ENCODE measurements around the gene TARDBP. TPM values are rescaled to one million over a fixed set of nuclear protein-coding genes. Genes with fewer than 3 reads are reported as not detected.
"Not testable (repeated sequence)": the region's sequence is repeated elsewhere in the genome, so short reads cannot be mapped to it uniquely, and the experiment has no call there.

The TARDBP gene
- total and polyA plus RNA-seq, 4 donors = 88.7 to 205 (median 122) TPM

DNA sequence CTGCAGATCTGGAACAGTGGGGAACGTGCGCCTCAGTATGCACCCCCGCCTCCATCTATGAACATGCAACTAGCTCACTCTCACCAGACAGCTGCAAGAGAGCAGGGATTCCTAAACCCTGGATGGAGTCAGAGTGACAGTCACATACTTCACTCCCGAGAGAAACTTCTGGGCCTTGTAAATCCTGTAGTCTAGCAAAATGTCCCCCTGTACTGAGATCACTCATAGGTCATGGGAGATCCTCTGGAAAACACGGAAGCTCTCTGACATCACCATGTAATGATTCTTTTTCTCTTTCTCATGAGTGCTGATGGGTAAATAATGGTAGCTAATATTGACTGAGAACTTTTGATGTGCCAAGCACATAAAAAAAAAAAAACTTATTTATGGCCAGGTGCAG lies 23.4 kb upstream of the TARDBP start:
- no peaks in the 10 kb centered on the region for H3K4me1 ChIP-seq (ENCODE audit: control insufficient read depth in 5 of 5, insufficient read depth in 5 of 5, low read length in 5 of 5)
- 88 to 92% methylated on average over 5 of the region's 5 CpGs for WGBS, 2 donors

DNA sequence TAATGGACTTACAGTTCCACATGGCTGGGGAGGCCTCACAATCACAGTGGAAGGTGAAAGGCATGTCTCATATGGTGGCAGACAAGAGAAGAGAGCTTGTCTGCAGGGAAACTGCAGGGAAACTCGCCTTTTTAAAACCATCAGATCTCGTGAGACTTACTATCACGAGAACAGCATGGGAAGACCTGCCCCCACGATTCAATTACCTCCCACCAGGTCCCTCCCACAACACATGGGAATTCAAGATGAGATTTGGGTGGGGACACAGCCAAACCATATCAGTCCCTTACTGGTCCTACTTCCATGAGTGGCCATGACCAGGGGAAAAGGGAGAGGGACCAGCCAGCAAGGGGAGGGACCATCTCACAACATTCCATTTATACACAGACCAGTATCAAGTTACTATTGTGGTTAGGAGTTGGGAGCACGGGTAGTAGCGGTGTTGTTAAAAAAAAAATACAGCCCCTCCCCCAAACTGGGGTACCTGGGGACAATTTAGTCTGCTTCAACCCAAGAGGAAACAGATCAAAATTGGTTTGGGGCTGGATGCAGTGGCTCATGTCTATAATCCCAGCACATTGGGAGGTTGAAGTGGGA lies 22.4 kb upstream of the TARDBP start:
- H3K4me3 ChIP-seq; DNase-seq; H3K9ac ChIP-seq (ENCODE audit: insufficient read depth in 1 of 2, low read length in 2 of 2); H3K9me3 ChIP-seq (ENCODE audit: control insufficient read depth in 4 of 4, insufficient read depth in 3 of 4, low read length in 3 of 4); ATAC-seq (ENCODE audit: insufficient read depth, low FRiP score); H3K36me3 ChIP-seq (ENCODE audit: control insufficient read depth in 4 of 4, insufficient read depth in 4 of 4, low read length in 4 of 4); H3K27me3 ChIP-seq (ENCODE audit: control insufficient read depth in 3 of 3, insufficient read depth in 3 of 3, low read length in 2 of 3); H3K27ac ChIP-seq (ENCODE audit: low read depth in 1 of 2, low read length in 1 of 2); H3K4me1 ChIP-seq (ENCODE audit: control insufficient read depth in 5 of 5, insufficient read depth in 5 of 5, low read length in 5 of 5): not testable (repeated sequence)
- WGBS, 2 donors = 78 to 84% methylated on average over 6 of the region's 6 CpGs

More for the DNA sequence above, 23.4 kb upstream of the TARDBP start:
- TF ChIP-seq, protein P1, sequence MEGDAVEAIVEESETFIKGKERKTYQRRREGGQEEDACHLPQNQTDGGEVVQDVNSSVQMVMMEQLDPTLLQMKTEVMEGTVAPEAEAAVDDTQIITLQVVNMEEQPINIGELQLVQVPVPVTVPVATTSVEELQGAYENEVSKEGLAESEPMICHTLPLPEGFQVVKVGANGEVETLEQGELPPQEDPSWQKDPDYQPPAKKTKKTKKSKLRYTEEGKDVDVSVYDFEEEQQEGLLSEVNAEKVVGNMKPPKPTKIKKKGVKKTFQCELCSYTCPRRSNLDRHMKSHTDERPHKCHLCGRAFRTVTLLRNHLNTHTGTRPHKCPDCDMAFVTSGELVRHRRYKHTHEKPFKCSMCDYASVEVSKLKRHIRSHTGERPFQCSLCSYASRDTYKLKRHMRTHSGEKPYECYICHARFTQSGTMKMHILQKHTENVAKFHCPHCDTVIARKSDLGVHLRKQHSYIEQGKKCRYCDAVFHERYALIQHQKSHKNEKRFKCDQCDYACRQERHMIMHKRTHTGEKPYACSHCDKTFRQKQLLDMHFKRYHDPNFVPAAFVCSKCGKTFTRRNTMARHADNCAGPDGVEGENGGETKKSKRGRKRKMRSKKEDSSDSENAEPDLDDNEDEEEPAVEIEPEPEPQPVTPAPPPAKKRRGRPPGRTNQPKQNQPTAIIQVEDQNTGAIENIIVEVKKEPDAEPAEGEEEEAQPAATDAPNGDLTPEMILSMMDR (IDR thresholded peaks at IDR 0.05; ENCODE audit: control extremely low read depth, extremely low read depth) = no peak
- H3K27me3 ChIP-seq (ENCODE audit: control insufficient read depth in 3 of 3, insufficient read depth in 3 of 3, low read length in 2 of 3) = no peaks in the 10 kb centered on the region
- H3K9me3 ChIP-seq (ENCODE audit: control insufficient read depth in 4 of 4, insufficient read depth in 3 of 4, low read length in 3 of 4) = no peaks in the 10 kb centered on the region
- H3K27ac ChIP-seq (ENCODE audit: low read depth in 1 of 2, low read length in 1 of 2) = no peak overlapping the region
- DNase-seq (no peak), ATAC-seq (ENCODE audit: insufficient read depth, low FRiP score) (no peak)
- no peak overlapping the region for H3K4me3 ChIP-seq
- H3K36me3 ChIP-seq (ENCODE audit: control insufficient read depth in 4 of 4, insufficient read depth in 4 of 4, low read length in 4 of 4) = no peaks in the 10 kb centered on the region
- H3K9ac ChIP-seq (ENCODE audit: insufficient read depth in 1 of 2, low read length in 2 of 2) = no peak overlapping the region

DNA sequence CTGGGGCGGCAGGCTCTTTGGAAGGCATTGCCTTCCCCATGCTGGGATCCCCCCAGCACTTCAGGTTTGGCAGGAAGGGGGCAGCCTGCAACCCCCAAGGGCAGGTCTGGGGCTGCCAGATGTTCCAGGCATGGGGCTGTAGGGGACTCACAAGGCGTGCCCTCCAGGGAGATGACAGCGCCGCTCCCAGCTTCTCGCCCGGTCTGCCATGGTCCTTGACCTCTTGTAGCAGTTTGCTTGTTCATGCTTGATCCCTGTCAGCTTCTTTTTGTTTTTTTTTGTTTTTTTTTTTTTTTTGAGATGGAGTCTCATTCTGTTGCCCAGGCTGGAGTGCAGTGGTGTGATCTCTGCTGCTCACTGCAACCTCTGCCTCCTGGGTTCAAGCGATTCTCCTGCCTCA lies 21.6 kb upstream of the TARDBP start:
- no peak overlapping the region for H3K4me3 ChIP-seq
- TF ChIP-seq, protein P1 (IDR thresholded peaks at IDR 0.05; ENCODE audit: control extremely low read depth, extremely low read depth) = no peak
- WGBS, 2 donors = 89 to 96% methylated on average over 7 of the region's 7 CpGs
- no peak for ATAC-seq (ENCODE audit: insufficient read depth, low FRiP score)
- no peak overlapping the region for H3K9ac ChIP-seq (ENCODE audit: insufficient read depth in 1 of 2, low read length in 2 of 2)
- no peaks in the 10 kb centered on the region for H3K9me3 ChIP-seq (ENCODE audit: control insufficient read depth in 4 of 4, insufficient read depth in 3 of 4, low read length in 3 of 4)
- H3K27me3 ChIP-seq (ENCODE audit: control insufficient read depth in 3 of 3, insufficient read depth in 3 of 3, low read length in 2 of 3) = no peaks in the 10 kb centered on the region
- no peak overlapping the region for H3K27ac ChIP-seq (ENCODE audit: low read depth in 1 of 2, low read length in 1 of 2)
- H3K4me1 ChIP-seq (ENCODE audit: control insufficient read depth in 5 of 5, insufficient read depth in 5 of 5, low read length in 5 of 5) = no peaks in the 10 kb centered on the region
- DNase-seq = no peak
- H3K36me3 ChIP-seq (ENCODE audit: control insufficient read depth in 4 of 4, insufficient read depth in 4 of 4, low read length in 4 of 4) = no peaks in the 10 kb centered on the region

DNA sequence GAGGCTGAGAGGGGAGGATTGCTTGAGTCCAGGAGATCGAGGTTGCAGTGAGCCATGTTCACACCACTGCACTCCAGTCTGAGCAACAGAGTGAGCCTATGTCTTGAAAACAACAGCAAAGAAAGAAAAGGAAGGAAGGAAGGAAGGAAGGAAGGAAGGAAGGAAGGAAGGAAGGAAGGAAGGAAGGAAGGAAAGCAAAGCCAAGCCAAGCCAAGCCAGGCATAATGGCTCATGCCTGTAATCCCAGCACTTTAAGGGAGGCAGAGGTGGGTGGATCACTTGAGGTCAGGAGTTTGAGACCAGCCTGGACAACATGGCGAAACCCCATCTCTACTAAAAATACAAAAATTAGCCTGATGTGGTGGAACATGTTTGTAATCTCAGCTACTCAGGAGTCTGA lies 20.4 kb upstream of the TARDBP start:
- H3K4me1 ChIP-seq (ENCODE audit: control insufficient read depth in 5 of 5, insufficient read depth in 5 of 5, low read length in 5 of 5); H3K36me3 ChIP-seq (ENCODE audit: control insufficient read depth in 4 of 4, insufficient read depth in 4 of 4, low read length in 4 of 4); H3K9me3 ChIP-seq (ENCODE audit: control insufficient read depth in 4 of 4, insufficient read depth in 3 of 4, low read length in 3 of 4); H3K4me3 ChIP-seq; H3K27me3 ChIP-seq (ENCODE audit: control insufficient read depth in 3 of 3, insufficient read depth in 3 of 3, low read length in 2 of 3); H3K27ac ChIP-seq (ENCODE audit: low read depth in 1 of 2, low read length in 1 of 2); DNase-seq; H3K9ac ChIP-seq (ENCODE audit: insufficient read depth in 1 of 2, low read length in 2 of 2); ATAC-seq (ENCODE audit: insufficient read depth, low FRiP score): not testable (repeated sequence)
- WGBS, 2 donors = 93 to 98% methylated on average over 2 of the region's 2 CpGs

Measured in lung (tissue), 12 donors.